ENCODE results near the gene PSMD1.

PSMD1 gene

DNA sequence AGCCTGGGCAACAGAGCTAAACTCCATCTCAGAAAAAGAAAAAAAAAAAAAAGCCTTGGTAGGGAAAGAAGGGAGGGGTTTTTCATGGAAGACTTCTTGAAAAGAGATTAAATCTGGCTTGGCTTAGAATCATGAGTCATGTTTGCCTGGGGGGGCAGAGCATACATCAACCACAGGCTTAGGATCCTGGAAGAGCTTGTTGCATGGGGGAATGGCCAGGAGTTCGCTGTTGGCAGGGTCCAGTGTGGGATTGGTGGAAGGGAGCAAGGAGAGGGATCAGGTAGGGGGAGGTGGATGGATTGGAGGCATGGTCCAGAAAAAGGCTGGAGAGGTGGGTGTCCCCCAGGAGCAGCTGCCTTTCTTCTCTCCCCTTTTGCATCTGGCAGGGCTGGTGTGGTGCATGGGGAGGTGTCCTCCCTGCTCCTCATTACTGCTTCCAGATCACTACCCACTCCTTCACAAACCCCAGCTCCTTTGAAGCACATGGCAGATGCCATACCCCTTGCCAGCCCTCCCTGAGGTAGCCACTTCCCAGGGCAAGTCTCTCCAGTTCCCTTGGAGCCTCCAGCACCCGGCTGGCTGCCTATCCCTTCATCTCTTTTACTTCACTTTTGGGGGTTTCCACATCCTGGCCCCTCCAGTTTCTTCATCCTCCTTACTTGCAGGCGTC is 144.3 kb downstream of the PSMD1 start:
- no peak for DNase-seq (ENCODE audit: low read depth in 1 of 2, low spot score in 1 of 2)

DNA sequence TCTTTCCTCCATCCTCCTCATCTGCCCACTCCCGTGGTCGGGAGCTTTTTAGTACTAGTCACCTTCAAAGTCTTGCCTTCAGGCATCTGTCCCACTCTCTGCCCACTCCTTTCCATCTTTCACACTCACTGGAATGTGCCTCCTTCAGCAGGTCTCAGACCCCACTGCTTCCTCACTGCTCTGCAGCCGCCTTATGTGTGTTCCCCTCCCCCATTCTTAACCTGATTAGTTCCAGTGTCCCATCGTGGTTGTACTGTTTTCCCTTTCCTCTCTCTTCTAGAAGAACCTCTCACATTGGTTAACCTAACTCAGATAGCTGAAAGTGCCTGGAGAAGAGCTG is 144.8 kb downstream of the PSMD1 start:
- DNase-seq (ENCODE audit: low read depth in 1 of 2, low spot score in 1 of 2): no peak

DNA sequence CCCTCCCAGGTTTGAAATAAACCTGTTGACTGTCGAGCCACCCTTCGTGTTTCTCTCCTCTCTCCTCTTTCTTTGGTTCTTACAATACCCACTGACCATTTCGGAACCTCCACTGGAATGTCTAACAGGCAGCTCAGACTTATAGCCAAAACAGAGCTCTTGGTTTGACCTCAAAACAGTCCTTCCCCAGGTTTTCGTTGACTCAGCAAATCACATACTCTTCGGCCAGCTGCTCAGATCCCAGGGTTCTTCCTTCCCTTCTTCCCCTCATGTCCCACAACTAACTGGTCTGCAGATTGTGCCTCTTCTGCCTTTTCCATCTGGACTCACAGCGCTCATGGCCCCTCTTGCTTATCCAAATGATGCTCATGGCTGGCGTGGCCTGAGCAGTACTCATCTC is 146.4 kb downstream of the PSMD1 start:
- no peak for DNase-seq (ENCODE audit: low read depth in 1 of 2, low spot score in 1 of 2)

GRCh38 chr2:231204146-231204545 is 147.5 kb downstream of the PSMD1 start:
- DNase-seq (ENCODE audit: low read depth in 1 of 2, low spot score in 1 of 2): no peak

GRCh38 chr2:231204581-231204980 is 147.9 kb downstream of the PSMD1 start:
- DNase-seq (ENCODE audit: low read depth in 1 of 2, low spot score in 1 of 2): no peak

- no peak for DNase-seq (ENCODE audit: low read depth in 1 of 2, low spot score in 1 of 2)
Observed at GRCh38 chr2:231207734-231208133, 151.1 kb downstream of the PSMD1 start.

DNA sequence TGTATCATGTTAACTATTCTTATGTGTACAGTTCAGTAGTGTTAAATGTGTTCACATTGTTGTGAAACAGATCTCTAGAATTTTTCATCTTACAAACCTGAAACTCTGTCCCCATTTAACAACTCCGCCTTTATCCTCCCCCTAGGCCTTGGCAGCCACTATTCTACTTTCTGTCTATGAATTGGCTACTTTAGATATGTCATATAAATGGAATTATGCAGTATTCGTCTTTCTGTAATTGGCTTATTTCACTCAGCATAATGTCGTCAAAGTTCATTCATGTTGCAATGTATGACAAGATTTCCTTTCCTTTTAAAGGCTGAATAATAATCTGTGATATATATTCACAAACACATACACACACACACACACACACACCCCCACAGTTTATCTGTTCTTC is 154.1 kb downstream of the PSMD1 start:
- no peak for DNase-seq (ENCODE audit: low read depth in 1 of 2, low spot score in 1 of 2)

GRCh38 chr2:231211486-231211885 is 154.8 kb downstream of the PSMD1 start:
- no peak for DNase-seq (ENCODE audit: low read depth in 1 of 2, low spot score in 1 of 2)

DNA sequence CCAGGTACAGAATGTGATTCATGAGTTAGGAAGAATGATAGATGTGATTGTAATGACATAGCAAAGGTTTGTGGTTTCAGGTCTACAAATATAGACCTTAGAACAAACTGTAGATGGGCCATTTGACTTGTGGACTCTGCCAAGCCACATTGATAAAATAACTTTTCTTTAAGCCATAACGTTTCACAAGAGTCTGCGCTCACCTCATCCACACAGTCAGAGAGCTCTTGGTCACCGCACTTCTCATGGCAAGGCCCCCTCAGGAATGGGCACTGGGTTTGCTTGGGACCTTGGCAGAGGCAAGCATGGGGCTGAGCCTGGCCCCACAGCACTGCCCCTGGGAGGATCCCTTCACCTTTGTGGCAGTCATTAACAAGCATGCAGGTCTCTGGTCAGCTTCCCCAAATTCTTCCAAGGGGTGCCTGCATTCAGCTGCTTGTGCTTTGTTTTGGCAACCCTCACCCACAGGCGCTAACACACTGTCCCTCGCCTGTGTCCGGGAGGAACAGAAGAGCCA is 155.7 kb downstream of the PSMD1 start:
- no peak for DNase-seq (ENCODE audit: low read depth in 1 of 2, low spot score in 1 of 2)

DNA sequence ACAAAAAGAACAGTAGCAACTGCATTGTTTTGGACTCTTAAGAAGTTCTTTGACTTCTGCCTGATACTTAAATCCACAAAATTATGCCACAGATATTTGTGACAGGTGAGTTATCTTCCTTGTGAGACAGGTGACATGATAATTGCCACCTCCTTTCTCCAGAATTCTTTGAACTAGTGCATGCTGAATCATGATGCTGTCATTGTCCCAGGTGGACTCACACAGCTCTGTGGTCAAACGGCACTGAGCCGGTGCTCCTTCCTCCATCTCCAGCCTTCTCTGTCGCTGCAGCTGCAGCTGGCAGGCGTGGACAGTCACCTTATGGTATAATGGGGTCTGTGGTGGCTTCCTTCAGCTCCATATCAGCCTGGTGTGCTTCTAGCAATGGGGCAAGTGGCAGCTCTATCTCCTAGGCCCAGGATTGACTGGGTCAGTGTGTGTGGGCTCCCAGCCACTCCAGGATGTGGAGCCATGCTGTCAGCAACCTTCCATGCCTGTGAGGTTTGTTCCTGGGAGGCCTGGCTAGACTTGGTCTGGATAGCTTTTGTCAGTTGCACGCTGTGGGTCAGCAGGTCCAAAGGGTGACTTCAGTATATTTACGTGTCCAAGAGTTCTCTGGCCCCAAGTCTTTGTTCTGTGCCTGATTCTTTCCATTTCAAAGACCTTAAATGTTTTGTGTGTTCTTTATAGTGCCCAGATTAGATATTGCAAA is 157.4 kb downstream of the PSMD1 start:
- DNase-seq (ENCODE audit: low read depth in 1 of 2, low spot score in 1 of 2): no peak

DNA sequence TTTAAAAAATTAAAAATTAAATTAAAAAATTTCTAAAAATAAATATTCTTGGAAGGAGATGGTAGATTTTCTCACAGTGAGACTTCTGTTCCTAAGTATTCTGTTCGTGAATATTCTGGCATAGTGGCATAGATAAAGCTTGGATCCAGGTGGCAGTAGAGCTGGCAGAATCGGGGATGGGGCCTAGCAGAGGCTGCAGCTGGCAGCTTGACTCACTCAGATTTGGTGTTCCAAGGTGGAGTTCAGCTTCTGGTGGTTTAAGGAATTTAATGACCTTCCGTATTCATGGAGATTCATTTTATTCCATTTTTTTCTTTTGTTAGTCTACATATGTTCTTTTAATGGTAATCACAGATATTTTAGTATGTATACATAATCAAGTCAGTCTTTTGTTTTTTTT is 161.7 kb downstream of the PSMD1 start:
- no peak for DNase-seq (ENCODE audit: low read depth in 1 of 2, low spot score in 1 of 2)

- DNase-seq (ENCODE audit: low read depth in 1 of 2, low spot score in 1 of 2): no peak
Observed at GRCh38 chr2:231219289-231219688, 162.6 kb downstream of the PSMD1 start.

GRCh38 chr2:231221761-231222160 is 165.1 kb downstream of the PSMD1 start:
- no peak for DNase-seq (ENCODE audit: low read depth in 1 of 2, low spot score in 1 of 2)
